SU-DHL-6 (cell line): Measurements from ENCODE around the gene DEPDC5.

Experiments used
- EZH2phosphoT487 ChIP-seq: fragments of 200-600 bp; sonication (generic), shearing (Covaris generic); conservative IDR thresholded peaks from 2 replicates; pipeline ENCODE4 v1.6.1; 2018; ENCODE audit warnings: mild to moderate bottlenecking, antibody characterized with exemption, low read length, moderate library complexity, mixed read lengths
- TF ChIP-seq, protein P1 (sequence below): fragments of 200-600 bp; sonication (generic); IDR thresholded peaks from one replicate; pipeline ENCODE4 v1.5.1; 2017; ENCODE audit warnings: antibody characterized with exemption, mild to moderate bottlenecking, low read length, moderate library complexity; ENCODE audit not compliant: insufficient read depth, poor library complexity, severe bottlenecking

DNA sequence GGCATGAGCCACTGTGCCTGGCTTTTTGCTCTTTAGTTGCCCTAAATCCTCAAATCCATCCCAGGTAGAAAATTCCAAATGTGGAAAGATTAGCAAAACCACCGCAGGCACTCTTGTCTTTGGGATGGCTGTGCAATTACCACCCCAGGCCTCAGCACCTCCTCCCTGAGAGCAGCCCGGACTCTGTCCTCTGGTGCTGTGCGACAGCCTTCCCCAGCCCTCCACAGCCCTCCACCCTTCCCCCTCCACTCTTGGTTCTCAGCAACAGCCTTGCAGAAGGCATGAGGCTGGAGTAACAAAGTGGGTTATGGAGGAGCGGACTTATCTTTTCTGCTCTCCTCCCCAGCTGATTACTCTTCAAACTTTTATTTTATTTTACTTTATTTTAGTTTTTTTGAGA, 145.8 kb downstream of the DEPDC5 start:
- TF ChIP-seq, protein P1, sequence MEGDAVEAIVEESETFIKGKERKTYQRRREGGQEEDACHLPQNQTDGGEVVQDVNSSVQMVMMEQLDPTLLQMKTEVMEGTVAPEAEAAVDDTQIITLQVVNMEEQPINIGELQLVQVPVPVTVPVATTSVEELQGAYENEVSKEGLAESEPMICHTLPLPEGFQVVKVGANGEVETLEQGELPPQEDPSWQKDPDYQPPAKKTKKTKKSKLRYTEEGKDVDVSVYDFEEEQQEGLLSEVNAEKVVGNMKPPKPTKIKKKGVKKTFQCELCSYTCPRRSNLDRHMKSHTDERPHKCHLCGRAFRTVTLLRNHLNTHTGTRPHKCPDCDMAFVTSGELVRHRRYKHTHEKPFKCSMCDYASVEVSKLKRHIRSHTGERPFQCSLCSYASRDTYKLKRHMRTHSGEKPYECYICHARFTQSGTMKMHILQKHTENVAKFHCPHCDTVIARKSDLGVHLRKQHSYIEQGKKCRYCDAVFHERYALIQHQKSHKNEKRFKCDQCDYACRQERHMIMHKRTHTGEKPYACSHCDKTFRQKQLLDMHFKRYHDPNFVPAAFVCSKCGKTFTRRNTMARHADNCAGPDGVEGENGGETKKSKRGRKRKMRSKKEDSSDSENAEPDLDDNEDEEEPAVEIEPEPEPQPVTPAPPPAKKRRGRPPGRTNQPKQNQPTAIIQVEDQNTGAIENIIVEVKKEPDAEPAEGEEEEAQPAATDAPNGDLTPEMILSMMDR, result no peak
- TF ChIP-seq EZH2phosphoT487, result no peak
